PC-9 (cell line): ENCODE results near the gene CNTFR.

Source experiments
- EZH2 ChIP-seq: fragments of 200-600 bp; sonication (generic); IDR thresholded peaks from 2 replicates; pipeline ENCODE4 v1.8.0; 2017; ENCODE audit warnings: antibody characterized with exemption, low read depth
- TF ChIP-seq, protein P1 (sequence below): fragments of 200-600 bp; sonication (generic); conservative IDR thresholded peaks from 2 replicates; pipeline ENCODE4 v1.6.1; 2017; ENCODE audit warnings: mixed run types, antibody characterized with exemption, mild to moderate bottlenecking, moderate library complexity

- TF ChIP-seq, protein P1, sequence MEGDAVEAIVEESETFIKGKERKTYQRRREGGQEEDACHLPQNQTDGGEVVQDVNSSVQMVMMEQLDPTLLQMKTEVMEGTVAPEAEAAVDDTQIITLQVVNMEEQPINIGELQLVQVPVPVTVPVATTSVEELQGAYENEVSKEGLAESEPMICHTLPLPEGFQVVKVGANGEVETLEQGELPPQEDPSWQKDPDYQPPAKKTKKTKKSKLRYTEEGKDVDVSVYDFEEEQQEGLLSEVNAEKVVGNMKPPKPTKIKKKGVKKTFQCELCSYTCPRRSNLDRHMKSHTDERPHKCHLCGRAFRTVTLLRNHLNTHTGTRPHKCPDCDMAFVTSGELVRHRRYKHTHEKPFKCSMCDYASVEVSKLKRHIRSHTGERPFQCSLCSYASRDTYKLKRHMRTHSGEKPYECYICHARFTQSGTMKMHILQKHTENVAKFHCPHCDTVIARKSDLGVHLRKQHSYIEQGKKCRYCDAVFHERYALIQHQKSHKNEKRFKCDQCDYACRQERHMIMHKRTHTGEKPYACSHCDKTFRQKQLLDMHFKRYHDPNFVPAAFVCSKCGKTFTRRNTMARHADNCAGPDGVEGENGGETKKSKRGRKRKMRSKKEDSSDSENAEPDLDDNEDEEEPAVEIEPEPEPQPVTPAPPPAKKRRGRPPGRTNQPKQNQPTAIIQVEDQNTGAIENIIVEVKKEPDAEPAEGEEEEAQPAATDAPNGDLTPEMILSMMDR: no peak
- no peak for TF ChIP-seq EZH2
Measured at GRCh38 chr9:34552606-34552981, 36.9 kb downstream of the CNTFR start.
